LNCaP clone FGC (cell line): Measurements from ENCODE around the gene ENTREP1.

Source experiments
- DNase-seq: peaks from one replicate; pipeline ENCODE4 v3.0.0-alpha.2; 2011; ENCODE audit warnings: low read depth
- H3K4me3 ChIP-seq: 2 replicates; pipeline ENCODE4 v1.5.1; 2011; ENCODE audit warnings: mild to moderate bottlenecking, low read depth, low read length, control low read depth
- TF ChIP-seq, protein P1 (sequence below): IDR thresholded peaks from 2 replicates; pipeline ENCODE4 v1.5.1; 2012; ENCODE audit warnings: mild to moderate bottlenecking; ENCODE audit not compliant: control insufficient read depth, insufficient read depth; ENCODE audit errors: extremely low read depth

The ENTREP1 gene

DNA sequence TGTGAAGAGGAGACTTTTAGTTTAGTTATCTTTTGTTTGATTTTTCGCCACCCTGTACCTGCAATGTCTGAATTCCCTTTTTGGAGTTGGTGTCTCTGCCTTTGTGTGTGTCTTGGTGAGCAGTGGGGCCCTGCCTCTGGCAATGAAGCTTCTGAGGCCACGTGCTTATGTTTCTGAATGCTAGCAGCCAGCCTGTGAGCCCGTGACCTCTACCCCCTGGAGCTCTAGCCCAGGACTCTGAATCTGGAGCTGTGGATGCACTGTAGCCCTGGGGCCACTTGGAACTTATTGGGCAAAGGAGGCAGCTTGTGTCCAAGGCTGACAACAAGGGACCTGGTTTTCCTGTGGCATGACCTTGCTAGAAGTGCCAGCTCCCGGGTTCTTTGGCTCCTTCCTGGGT is 19.4 kb downstream of the ENTREP1 start:
- H3K4me3 ChIP-seq, result no peak overlapping the region
- TF ChIP-seq, protein P1, sequence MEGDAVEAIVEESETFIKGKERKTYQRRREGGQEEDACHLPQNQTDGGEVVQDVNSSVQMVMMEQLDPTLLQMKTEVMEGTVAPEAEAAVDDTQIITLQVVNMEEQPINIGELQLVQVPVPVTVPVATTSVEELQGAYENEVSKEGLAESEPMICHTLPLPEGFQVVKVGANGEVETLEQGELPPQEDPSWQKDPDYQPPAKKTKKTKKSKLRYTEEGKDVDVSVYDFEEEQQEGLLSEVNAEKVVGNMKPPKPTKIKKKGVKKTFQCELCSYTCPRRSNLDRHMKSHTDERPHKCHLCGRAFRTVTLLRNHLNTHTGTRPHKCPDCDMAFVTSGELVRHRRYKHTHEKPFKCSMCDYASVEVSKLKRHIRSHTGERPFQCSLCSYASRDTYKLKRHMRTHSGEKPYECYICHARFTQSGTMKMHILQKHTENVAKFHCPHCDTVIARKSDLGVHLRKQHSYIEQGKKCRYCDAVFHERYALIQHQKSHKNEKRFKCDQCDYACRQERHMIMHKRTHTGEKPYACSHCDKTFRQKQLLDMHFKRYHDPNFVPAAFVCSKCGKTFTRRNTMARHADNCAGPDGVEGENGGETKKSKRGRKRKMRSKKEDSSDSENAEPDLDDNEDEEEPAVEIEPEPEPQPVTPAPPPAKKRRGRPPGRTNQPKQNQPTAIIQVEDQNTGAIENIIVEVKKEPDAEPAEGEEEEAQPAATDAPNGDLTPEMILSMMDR, result no peak
- DNase-seq, result no peak

- H3K4me3 ChIP-seq, result no peak overlapping the region
- TF ChIP-seq, protein P1, result no peak
- peak; percentile 74 for DNase-seq
These were observed 21.8 kb downstream of the ENTREP1 start for GRCh38 chr9:69346596-69347390.

DNA sequence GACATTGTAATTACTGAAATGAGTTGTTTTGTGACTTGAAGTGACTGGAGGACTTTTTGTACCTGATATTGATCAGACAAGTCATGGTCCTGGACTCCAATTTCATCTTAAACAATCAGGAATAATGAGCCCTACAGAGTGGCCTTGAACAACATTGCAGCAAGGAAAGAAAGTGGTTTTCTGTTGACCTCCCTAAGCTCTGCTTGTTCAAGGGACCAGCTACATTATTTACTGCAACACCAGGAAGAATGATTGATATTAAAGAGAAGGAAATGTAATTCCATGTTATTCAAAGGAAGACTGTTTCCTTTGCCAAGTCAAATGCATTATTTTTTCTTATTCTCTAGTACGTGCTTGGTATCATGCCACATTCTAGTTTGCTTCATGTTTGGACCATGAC is 22.6 kb downstream of the ENTREP1 start:
- H3K4me3 ChIP-seq, result no peak overlapping the region
- TF ChIP-seq, protein P1, result no peak
- DNase-seq, result peak; percentile 26

DNA sequence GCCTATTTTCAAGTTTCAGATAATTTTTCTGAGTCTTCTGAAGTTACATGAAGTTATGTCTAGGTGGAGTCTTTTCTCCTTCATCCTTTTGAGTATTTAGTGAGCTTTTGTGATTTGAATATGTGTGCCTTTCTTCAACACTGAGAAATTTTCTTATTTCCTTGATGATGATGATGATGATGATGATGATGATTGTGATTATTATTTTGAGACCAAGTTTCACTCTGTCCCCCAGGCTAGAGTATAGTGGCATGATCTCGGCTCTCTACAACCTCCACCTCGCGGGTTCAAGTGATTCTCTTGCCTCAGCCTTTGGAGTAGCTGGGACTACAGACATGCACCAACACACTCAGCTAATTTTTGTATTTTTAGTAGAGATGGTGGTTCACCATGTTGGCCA is 26.2 kb downstream of the ENTREP1 start:
- TF ChIP-seq, protein P1, result no peak
- no peak overlapping the region for H3K4me3 ChIP-seq
- DNase-seq, result no peak

DNA sequence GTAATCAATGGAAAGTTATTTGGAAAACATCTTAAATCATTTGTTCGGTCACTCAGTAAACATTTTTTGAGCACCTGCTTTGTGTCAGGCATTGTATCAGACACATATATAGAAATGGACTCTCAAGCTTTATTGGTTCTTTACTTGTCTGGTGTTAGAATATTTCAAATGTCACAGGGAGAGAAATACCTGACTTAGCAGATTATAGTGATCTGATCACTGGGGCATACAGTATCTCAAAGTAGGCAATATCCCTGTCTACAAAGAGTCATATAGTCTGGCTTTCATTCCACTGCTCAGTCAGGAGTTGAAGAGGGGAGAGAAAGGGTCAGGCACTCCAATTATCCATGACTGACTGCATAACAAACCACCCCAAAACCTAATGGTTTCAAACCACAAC is 30.2 kb downstream of the ENTREP1 start:
- no peak for DNase-seq
- H3K4me3 ChIP-seq, result no peak overlapping the region
- TF ChIP-seq, protein P1, result no peak

DNA sequence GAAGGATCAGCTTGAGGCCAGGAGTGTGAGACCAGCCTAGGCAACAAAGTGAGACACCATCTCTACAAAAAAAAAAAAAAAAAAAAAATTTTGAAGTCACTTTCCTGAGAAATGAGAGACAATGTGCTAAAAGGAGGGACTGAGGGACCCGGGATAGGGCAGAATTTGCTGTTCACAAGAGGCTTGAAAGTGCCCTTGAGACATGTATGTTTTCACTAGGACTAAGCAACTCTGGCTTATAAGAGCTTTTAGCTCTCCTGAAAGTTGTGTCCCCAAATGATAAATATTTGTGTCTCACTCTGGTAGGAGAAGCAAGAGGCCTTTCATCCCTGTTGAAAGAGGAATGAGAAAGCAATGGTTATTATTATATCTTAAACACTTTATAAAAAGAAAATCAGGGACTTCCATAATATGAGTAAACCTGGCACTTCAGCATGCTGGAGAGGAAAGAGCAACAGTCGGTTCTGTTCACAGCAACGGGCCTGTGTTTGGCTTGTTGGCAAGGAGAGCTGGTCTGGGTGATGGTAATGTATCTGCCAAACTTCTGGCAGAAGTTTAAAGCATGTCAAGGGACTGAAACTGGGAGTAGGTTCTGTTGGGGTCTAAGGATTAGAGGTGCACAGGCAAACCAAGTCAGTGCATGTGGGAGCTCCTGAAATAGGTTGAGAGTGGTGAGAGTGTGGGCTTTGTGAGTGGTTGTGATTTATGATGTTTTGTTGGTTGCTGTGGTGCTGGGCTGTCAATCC is 32.2 kb downstream of the ENTREP1 start:
- TF ChIP-seq, protein P1, result no peak
- DNase-seq, result no peak
- H3K4me3 ChIP-seq, result no peak overlapping the region
